Measurements from ENCODE around the gene ZNF438. TPM values are rescaled to one million over a fixed set of nuclear protein-coding genes. Genes with fewer than 3 reads are reported as not detected.

The ZNF438 gene
- total RNA-seq, 1 donor from 2014 or later = 13.9 TPM

DNA sequence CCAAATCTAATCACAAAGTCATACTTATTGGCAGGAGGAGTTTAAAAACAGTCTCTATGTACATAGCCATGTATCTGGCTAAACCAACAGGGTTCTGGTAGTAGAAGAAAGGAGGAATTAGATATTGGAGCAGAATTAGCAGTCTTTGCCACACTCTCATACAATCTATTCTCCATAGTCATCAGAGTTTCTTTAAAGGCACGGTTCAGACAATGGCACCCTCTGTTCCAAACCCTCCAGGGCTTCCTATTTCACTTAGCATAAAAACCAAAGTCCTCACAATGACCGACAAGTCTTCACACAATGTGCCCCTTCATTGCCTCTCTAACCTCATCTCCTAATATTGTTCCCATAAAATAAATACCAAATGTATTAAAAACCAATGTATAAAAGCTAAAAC, 12.7 kb downstream of the ZNF438 start:
- intact Hi-C loops (cut with micrococcal nuclease) = no loop called here
- DNase-seq (no peak), ATAC-seq (peak; percentile 18)

DNA sequence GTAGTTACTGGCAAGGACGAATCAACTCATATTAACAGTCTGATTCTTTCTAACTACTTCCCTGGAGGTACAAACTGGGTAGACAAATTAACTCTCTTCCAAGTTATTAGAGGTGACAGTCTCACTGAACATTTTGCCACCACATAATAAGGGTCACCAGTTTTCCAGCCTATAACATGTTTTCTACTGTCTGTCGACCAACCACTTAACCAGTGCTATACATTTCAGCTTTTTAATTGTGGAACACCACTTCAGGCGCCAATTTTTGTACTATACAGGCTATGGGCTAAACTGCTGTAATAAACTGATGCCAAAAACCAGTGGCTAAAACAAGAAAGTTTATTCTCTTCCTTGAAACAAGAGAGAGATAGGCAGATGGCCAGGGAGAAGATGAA, 13.3 kb downstream of the ZNF438 start:
- DNase-seq = no peak
- intact Hi-C loops (cut with micrococcal nuclease) = no loop called here
- ATAC-seq = peak; percentile 27

DNA sequence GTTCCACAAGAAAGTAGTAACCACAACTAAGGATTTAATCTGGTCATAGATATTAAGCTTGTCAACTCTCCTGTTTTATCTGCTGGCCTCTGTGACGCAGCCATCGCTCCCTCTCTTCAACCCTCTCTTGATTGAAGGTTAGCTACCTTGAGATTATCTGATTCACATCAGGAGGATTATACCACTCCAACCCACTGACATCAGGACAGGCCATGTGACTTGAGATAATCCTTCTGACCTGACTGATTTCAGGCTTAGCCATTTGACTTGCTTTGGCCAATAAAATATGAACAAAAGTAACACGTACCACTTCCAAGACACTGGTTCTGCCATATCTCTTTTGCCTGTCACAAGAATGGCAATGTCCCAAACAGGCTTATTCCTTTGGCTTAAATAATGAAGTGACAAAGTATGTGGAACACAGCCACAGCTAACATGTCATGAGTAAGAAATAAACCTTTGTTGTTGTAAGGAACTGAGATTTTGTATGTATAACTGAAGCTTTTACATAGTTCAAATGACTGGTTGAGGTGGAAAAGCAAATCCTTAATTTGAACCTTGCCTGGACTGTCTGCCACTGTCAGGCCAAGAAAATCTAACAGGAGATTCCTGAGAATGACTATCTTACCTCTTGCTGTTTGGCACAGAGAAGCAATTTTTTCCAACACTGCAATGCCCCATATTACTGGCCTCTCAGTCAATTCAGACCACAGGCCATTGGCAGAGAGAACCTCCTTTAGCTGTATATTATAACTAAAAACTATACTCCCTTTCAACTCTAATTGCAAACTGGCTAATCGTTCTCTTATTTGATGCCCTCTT, 13.9 kb downstream of the ZNF438 start:
- ATAC-seq = peak; percentile 60

DNA sequence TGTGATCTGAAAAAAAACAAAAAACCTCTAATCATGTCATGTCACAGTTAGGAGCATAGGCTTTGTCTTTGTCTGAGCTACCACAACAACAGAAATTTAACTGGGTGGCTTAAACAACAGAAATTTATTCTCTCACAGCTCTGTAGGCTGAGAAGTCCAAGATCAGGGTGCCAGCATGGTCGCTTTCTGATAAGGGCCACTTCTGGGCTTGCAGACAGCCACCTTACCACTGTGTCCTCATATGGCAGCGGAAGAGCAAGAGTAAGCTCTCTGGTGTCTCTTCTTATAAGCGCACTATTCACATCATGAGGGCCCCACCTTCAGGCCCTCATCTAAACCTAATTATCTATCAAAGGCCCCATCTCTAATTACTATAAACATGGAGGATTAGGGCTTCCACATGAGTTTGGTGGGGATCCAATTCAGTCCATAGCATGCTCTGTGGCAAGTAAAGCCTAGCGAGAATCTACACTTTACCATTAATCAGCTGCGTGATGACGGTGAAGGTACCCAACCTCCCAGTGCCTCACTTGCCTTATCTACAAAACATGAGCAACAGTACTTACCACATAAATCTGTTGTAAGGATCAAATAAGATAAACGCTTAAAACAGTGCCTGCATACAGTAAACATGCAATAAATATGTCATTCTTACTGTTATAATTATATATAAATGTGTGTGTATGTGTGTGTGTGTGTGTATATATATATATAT, 17.3 kb downstream of the ZNF438 start:
- no peak for DNase-seq

More for the DNA sequence above, 13.9 kb downstream of the ZNF438 start:
- intact Hi-C loops (cut with micrococcal nuclease) = no loop called here
- no peak for DNase-seq

DNA sequence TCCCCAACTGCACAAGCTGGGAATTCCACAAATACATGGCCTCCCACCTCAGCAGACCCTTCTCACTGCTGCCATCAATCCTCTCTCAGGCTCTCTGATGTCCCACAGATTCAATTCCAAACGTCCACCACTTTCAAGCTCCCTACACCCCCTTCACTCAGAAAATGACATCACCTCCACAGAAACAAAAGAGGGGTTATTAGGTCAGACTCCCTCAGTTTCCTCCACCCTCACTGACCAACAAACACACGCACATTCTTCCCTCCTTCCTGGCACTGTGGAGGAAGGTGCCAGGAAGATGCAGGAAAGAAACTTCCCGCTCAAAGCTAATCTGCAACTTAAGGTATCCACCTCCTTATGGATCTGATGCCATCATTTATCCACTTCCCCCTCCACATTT, 18.3 kb downstream of the ZNF438 start:
- intact Hi-C loops (cut with micrococcal nuclease) = no loop called here
- DNase-seq (no peak), ATAC-seq (no peak)

More for the DNA sequence above, 17.3 kb downstream of the ZNF438 start:
- no peak for ATAC-seq
- intact Hi-C loops (cut with micrococcal nuclease) = no loop called here

DNA sequence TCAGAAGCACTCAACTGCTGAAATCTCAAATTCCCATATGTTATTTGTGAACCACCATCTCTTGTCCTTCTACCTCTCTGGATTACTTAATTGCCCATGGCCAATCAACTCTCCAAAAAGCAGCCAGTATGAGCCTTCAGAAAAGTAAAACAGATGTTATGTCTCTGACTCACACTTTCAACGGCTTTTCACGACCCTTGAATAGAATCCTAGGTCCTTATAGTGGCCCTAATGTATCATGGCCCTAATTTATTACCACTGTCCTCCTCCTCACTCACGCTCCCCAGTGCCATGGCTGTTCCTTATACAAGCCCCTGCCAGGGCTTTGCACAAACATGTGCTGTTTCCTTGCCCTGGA, 20.0 kb downstream of the ZNF438 start:
- peak; percentile 16 for ATAC-seq
- DNase-seq = no peak
- intact Hi-C loops (cut with micrococcal nuclease) = no loop called here

DNA sequence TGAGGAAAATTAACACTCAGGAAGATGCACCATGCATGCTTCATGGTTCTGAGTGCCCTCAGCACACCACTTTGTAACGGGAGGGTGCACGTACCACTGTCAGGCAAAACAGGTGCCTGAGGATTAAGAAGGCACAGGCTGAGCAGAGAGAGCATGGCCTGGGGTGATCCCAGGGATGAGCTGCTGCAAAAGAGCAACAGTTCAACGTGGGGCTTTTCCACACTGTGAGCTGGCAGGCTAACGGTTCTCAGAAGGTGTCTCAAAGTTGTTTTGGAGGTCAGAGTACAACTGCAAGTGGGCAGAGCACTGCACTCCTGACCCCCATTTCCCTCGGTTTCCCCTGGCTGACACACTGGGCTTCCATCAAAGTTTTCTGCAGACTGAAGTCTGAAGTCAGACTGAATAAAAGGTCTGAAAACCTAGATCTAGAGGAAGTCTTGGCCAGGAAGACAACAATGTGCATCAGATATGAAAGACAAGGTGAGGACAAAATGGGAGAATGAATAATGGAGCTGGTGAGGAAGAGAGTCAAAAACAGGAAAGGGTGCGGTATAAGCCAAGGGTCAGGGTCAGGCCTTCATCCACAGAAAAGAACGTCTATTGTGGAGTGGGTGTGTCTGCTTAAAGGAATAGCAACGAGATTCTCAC, 20.5 kb downstream of the ZNF438 start:
- peak; percentile 56 for ATAC-seq
- no peak for DNase-seq
- intact Hi-C loops (cut with micrococcal nuclease) = no loop called here

DNA sequence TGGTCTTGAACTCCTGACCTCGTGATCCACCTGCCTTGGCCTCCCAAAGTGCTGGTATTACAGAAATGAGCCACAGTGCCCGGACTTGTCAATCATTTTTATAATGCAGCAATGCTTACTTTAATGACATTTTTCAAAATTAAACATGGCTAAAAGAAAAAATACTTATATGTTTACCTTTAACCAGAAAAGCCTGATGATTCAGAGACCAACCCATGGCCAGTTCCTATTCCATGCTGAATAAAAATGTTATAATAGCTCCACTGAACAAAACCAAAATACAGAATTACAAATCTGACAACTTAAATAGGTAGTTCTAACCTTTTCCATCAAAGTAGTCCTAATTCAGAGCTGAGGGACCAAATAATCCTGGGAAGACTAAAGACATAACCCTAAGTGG, 21.6 kb downstream of the ZNF438 start:
- intact Hi-C loops (cut with micrococcal nuclease) = no loop called here
- ATAC-seq (no peak), DNase-seq (no peak)

DNA sequence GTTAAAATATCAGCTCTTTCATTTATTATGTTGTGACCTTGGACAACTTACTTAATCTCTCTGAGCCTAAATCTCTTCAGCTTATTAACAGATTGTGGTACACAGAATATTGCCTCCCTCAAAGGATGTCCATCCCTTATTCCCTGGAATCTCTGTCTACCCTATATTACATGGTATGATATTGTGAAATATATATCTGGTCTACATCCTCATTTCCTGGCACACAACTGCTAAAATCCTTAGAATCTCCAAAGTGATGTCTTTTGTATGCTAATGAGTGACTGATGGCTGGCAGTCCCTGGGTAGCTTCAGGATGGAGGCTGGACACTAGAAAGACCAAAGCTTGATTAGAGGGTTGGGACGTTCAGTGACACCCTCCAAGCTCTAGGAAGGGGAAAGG, 25.8 kb downstream of the ZNF438 start:
- no peak for DNase-seq
- ATAC-seq = no peak
- intact Hi-C loops (cut with micrococcal nuclease) = no loop called here

DNA sequence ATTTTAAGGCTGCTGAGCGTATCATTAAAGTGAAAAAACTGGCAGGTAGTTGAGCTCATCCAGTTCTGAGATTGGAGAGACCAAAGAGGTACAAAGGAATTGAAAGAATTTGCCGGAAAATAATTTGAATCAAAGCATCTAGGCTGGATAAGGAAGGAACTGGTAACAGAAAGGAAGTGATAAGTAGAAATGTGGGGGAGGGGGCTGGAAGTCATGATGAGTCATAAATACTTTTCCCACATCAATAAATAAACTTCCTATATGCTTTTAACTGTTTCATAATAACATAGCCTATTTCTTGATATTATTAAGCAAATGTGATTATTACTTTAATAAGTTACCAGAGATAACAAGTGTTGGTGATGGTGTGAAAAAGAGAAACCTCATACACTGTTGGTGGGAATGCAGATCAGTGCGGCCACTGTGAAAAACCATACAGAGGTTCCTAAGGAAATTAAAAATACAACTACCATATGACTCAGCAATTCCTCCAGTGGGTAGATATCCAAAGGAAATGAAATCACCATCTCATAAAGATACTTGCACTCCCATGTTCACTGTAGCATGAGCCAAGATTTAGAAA, 27.0 kb downstream of the ZNF438 start:
- ATAC-seq = peak; percentile 48
- no peak for DNase-seq
- intact Hi-C loops (cut with micrococcal nuclease) = no loop called here

DNA sequence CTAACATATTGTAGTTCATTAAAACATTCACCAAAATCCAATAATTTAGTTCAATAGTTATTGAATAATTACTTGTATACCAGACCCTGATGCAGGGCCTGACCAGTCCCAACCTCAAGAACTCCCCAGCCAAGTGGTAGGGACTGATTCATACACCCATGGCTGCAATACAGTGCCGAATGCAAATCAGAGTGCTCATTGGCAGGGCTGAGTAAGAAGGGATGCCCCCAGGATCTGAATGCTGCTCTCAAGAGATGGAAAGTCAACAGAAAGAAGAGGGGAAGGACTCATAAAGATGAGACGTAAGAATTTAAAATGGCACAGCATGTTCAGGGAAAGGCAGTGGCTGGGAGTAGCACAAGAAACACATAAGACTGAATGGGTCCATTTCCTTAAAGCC, 29.9 kb downstream of the ZNF438 start:
- intact Hi-C loops (cut with micrococcal nuclease) = no loop called here
- ATAC-seq = no peak
- DNase-seq = no peak

DNA sequence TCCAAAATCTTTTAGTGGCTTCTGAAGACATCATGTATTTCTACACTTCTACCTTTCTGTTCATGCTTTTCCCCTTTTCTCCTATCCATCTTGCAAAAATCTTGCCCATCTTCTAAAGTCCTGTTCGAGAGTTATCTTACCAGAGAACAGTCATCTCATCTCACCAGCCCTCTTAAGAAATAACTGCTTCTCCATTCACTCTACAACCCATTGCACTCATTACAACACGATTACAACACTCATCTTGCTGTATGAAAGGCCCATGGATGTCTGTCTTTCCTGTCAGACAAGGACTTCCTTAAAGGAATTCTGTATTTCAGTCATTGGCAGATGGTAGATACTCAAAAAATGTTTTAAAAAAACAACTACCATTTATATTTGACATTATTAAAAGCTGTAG, 30.8 kb downstream of the ZNF438 start:
- DNase-seq (no peak), ATAC-seq (peak; percentile 23)
- intact Hi-C loops (cut with micrococcal nuclease) = no loop called here

DNA sequence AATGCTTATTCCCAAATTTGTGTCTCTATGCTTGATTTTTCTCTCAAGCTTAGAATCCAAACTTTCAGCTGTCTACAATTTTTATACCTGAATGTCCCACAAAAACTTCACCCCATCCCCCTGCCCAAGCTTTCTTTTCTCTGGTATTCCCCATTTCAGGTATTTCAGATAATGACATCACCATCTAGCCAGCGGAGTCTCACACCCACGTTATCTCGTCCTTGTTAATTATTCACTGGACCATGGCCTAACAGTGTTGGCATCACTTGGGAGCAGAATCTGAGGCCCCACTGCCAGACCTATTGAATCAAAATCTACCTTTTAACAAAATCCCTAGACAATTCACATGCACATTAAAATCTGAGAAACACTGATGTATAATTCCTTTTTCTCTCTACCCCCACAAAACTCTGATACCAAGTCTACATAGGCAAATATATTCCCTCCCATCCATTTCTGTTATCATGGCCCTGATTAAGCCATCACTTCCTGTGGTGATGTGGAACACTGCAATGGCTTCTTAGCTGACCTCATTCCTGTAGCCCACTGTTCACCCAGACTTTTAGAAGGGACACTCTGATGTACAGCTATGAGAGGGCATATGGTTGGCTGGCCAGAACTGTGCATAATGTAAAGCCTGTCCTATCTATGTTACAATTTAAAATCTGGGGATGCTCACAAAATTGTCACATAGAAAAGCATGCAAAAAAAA, 31.4 kb downstream of the ZNF438 start:
- ATAC-seq = no peak
- intact Hi-C loops (cut with micrococcal nuclease) = no loop called here
- no peak for DNase-seq

DNA sequence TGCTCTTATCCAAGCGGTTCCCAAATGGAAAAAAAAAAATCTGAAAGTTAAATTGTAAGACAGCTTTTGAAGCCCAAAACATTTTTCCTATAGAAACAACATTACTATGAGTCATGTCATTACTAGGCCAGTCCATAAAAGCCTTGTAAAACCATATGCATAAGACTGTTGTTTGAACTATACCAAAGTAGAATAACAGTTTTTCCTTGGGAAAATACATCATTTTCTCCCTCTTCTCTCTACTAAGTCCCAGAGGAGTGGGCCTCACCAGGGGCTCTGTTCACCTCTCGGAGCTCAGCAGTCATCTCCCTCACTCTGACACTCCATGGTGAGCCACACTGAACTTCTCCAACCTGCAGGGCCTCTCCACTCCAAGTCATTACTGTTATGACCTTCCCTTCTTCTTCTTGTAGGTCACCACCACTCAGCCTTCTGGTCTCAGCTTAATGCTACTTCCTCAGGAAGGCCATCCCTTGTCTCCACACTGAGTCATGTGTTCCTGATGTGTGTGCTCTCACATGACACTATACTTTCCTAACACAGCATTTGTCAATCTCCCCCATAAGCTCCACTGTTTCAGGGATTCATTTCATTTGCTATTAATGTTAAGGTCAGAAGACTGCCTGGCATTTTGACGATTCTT, 32.5 kb downstream of the ZNF438 start:
- intact Hi-C loops (cut with micrococcal nuclease) = no loop called here
- DNase-seq (no peak), ATAC-seq (peak; percentile 76)

DNA sequence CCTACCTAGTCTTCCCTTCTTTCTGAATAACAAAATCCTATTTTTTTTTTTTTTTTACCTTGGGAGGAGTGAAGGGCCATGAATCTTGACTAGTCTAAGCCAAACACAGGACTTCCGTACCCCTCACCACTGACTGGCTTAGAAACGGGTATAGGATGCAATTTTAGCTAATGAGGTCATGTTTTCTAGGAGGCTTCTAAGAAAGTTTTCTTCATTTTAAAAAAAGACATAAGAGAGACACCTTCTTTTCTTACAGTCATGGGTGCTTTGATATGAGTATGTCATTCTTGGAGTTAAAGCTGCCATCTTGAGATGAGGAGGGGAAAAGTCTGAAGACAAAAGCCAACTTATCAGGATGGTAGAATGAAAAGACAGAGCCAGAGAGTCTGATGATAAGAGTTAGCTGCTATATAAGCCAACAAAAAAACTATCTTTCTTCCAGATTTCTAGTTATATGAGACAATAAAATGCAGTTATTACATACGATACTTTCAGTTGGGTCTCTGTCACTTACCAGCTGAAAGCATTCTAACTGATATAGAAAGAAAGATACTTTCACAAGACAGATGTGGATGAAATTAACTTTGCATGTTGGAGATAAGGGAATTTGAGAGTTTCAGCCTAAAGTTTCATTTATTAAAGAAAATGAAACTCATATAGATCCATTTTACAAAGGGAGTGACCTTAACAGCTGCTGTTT, 34.0 kb downstream of the ZNF438 start:
- ATAC-seq = no peak
- DNase-seq = no peak
- intact Hi-C loops (cut with micrococcal nuclease) = no loop called here

DNA sequence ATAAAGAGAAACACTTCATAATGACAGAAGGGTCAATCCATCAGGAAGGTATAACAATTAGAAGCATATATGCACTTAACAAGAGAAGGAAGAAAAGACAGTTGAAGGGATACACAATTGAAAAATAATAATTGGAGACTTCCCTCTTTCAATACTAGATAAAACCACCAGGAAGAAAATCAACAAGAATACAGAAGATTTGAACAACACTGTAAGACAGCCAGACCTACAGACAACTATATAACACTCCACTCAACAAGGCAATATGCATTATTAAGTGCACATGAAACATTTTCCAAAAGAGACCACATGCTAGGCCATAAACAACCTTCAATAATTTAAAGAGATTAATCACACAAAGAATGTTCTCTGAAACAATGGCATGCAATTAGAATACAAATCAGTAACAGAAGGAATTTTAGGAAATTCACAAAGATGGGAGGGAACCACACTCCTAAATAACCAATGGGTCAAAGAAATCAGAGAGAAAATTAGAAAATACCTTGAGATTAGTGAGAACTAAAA, 35.1 kb downstream of the ZNF438 start:
- intact Hi-C loops (cut with micrococcal nuclease) = no loop called here
- no peak for DNase-seq
- ATAC-seq = no peak

DNA sequence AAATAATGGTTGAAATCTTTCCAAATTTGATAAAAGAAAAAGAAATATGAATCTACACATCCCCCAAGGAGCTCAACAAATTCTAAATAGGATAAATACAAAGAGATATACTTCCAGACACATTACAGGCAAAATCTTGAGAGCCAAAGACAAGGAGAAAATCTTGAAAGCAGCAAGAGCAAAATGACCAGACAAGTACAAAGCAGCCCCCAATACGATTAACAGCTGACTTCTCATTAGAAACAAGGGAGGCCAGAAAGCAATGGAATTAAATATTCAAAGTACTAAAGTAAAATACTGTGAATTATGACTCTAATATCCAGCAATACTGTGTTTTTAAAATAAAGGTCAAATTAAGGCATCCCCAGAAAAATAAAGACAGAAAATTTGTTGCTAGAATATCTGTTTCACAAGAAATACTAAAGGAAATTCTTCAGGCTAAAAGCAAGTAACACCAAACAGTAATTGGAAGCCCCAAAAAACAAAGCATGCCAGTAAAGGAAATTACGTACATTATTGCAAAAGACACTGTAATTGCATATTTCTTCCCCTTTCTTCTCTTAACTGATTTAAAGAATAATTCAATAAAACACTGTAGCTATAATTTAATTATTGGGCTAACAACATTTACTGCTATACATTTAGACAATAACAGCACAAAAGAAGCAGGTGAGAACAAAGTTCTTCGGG, 36.4 kb downstream of the ZNF438 start:
- no peak for ATAC-seq
- intact Hi-C loops (cut with micrococcal nuclease) = no loop called here

DNA sequence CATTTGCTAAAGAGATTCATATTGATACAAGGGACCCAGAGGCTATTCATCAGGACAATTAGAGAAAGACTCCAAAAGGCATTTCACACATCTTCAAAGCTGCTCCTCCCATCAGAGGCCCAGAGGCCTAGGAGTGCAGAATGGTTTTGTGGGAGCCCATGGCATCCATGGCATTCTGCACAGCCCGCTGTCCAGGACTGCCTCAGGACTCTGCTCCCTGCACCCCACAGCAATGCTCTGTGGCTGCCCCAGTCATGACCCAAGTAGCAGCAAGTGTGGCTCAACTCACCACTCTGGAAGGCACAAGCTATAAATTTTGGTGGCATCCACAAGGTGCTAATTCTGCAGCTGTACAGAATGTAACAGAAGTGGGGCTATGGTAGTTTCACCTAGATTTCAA, 38.5 kb downstream of the ZNF438 start:
- ATAC-seq = no peak
- no peak for DNase-seq
- intact Hi-C loops (cut with micrococcal nuclease) = no loop called here

More for the DNA sequence above, 36.4 kb downstream of the ZNF438 start:
- no peak for DNase-seq
